Vagina (tissue), 2 donors: ENCODE data around the gene NFATC2. TPM values are rescaled to one million over a fixed set of nuclear protein-coding genes. Genes with fewer than 3 reads are reported as not detected.

Source experiments
- DNase-seq, 2 donors: peaks; one replicate each; pipeline ENCODE4 v3.0.0-alpha.2; 2017; ENCODE audit errors: extremely low spot score in 2 of 2
- H3K27ac ChIP-seq: fragments of 200-600 bp; sonication (generic); one replicate; pipeline ENCODE4 v1.5.1; 2019
- H3K27me3 ChIP-seq: fragments of 200-600 bp; sonication (generic); one replicate; pipeline ENCODE4 v1.5.1; 2019
- H3K36me3 ChIP-seq, 2 donors: fragments of 200-600 bp; sonication (generic); one replicate each; pipeline ENCODE4 v1.5.1; 2017 to 2019
- H3K4me1 ChIP-seq: fragments of 200-600 bp; sonication (generic); one replicate; pipeline ENCODE4 v1.5.1; 2019
- H3K4me3 ChIP-seq, 2 donors: fragments of 200-600 bp; sonication (generic); 1 replicate in 1 of 2; 2 replicates in 1 of 2; pipeline ENCODE4 v1.5.1; 2016 to 2019
- H3K9me3 ChIP-seq: fragments of 200-600 bp; sonication (generic); one replicate; pipeline ENCODE4 v1.5.1; 2019
- CTCF ChIP-seq, 3 experiments: fragments of 450-650 bp in 2 of 3; fragments of 200-600 bp in 1 of 3; sonication (generic) in 1 of 3; IDR thresholded peaks; one replicate each; pipeline ENCODE4 v1.5.1; 2017 to 2019; ENCODE audit warnings: antibody characterized with exemption in 3 of 3, mild to moderate bottlenecking in 2 of 3, moderate library complexity in 2 of 3
- POLR2A ChIP-seq, 2 donors: fragments of 450-650 bp; IDR thresholded peaks; one replicate each; pipeline ENCODE4 v1.6.1; 2017; ENCODE audit warnings: antibody characterized with exemption in 2 of 2, mild to moderate bottlenecking in 2 of 2, moderate library complexity in 2 of 2
- POLR2AphosphoS5 ChIP-seq, 2 donors: sonication (generic); formaldehyde crosslinking; IDR thresholded peaks; one replicate each; pipeline ENCODE4 v1.9.0; 2017; ENCODE audit warnings: antibody characterized with exemption in 2 of 2, mild to moderate bottlenecking in 2 of 2, low read depth in 1 of 2; ENCODE audit not compliant: insufficient read depth in 1 of 2
- intact Hi-C: fragments of 100-400 bp; cut with DNase I; formaldehyde crosslinking; loops from one replicate; pipeline ENCODE4 v1.15.1; 2023
- total RNA-seq: library from RNA; depleted of rRNA; stranded (reverse); fragments of >200 nt; gene quantifications from one replicate; pipeline ENCODE4 v1.2.3, GENCODE V29; 2016

The NFATC2 gene
- total RNA-seq, 1 donor from 2014 or later, result 7.4 TPM

DNA sequence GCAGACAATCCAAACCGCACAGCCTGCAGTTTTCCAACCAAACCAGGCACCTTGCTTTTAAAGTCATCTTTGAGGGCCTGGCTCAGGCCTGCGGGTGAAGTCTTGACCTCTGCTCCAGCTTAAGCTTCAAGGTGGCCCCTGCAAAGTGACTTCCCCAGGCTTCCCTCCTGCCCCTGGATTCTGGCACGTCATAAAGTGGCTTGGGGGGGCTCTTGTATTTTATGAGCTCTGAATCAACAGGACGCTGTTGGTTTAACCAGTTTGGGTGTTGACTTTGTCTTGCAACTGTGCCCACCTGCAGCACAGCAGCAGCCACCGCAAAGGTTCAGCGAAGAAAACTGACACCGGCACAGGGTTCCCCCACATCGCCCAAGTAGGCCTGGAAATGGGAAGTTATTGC, 81.2 kb downstream of the NFATC2 start:
- Histone ChIP-seq H3K36me3 (no peaks in the 10 kb centered on the region), H3K27ac (no peak overlapping the region), H3K4me3 (no peak overlapping the region), H3K4me1 (peaks cover 34% of the 10 kb centered on the region), H3K27me3 (no peaks in the 10 kb centered on the region), H3K9me3 (no peaks in the 10 kb centered on the region)
- DNase-seq, result no peak
- intact Hi-C loops, result loop anchor here (10.0 kb wide), 1 partner anchor 113 kb away; no protein-coding TSS in a partner anchor
- TF ChIP-seq POLR2AphosphoS5 (IDR thresholded peaks at IDR 0.05; ENCODE audit: insufficient read depth in 1 of 2, low read depth in 1 of 2) (no peak), CTCF (IDR thresholded peaks at IDR 0.05) (no peak), POLR2A (IDR thresholded peaks at IDR 0.05) (no peak)

DNA sequence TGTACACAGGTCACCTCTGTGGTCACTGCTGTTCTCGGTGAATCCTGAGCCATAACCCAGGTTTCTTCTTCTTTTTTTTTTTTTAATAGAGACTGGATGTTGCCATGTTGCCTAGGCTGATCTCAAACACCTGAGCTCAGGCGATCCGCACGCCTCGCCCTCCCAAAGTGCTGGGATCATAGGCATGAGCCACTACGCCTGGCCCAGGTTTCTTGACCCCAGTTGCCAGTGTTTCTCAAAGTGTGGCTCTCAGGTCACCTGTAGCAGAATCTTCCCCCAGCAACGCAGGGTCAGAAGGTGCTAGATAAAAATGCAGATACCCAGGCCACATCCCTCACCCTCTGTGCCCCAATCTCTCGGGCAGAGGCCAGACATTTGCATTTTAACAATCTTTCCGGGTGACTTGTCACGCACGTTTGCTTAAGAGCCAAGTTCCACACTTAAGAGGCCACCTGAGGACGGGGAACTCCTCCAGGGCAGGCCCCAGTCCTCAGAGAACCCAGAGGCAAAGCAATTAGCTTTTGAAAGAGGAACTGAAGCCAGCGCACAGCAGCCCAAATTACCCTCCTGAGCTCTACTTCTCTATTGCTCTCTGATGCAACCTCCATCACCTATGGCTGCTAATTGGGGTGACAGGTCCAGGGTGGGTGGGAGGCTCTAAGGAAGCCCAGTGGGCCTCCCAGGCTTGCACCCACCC, 81.8 kb downstream of the NFATC2 start:
- no peak for DNase-seq

GRCh38 chr20:51460163-51460562, 82.4 kb downstream of the NFATC2 start:
- Histone ChIP-seq H3K4me3 (no peak overlapping the region), H3K27me3 (no peaks in the 10 kb centered on the region), H3K36me3 (no peaks in the 10 kb centered on the region), H3K9me3 (no peaks in the 10 kb centered on the region), H3K27ac (no peak overlapping the region), H3K4me1 (peaks cover 39% of the 10 kb centered on the region)
- TF ChIP-seq POLR2A (IDR thresholded peaks at IDR 0.05) (no peak), POLR2AphosphoS5 (IDR thresholded peaks at IDR 0.05; ENCODE audit: insufficient read depth in 1 of 2, low read depth in 1 of 2) (no peak), CTCF (IDR thresholded peaks at IDR 0.05) (no peak)
- intact Hi-C loops, result loop anchor here (10.0 kb wide), 1 partner anchor 115 kb away; no protein-coding TSS in a partner anchor
- no peak for DNase-seq

More for the DNA sequence above, 81.8 kb downstream of the NFATC2 start:
- Histone ChIP-seq H3K9me3 (no peaks in the 10 kb centered on the region), H3K27ac (no peak overlapping the region), H3K36me3 (no peaks in the 10 kb centered on the region), H3K27me3 (no peaks in the 10 kb centered on the region), H3K4me3 (no peak overlapping the region), H3K4me1 (peaks cover 39% of the 10 kb centered on the region)
- intact Hi-C loops, result loop anchor here (10.0 kb wide), 1 partner anchor 114 kb away; no protein-coding TSS in a partner anchor
- no peak for TF ChIP-seq POLR2AphosphoS5 (IDR thresholded peaks at IDR 0.05; ENCODE audit: insufficient read depth in 1 of 2, low read depth in 1 of 2)
- TF ChIP-seq CTCF (IDR thresholded peaks at IDR 0.05), result no peak
- no peak for TF ChIP-seq POLR2A (IDR thresholded peaks at IDR 0.05)

DNA sequence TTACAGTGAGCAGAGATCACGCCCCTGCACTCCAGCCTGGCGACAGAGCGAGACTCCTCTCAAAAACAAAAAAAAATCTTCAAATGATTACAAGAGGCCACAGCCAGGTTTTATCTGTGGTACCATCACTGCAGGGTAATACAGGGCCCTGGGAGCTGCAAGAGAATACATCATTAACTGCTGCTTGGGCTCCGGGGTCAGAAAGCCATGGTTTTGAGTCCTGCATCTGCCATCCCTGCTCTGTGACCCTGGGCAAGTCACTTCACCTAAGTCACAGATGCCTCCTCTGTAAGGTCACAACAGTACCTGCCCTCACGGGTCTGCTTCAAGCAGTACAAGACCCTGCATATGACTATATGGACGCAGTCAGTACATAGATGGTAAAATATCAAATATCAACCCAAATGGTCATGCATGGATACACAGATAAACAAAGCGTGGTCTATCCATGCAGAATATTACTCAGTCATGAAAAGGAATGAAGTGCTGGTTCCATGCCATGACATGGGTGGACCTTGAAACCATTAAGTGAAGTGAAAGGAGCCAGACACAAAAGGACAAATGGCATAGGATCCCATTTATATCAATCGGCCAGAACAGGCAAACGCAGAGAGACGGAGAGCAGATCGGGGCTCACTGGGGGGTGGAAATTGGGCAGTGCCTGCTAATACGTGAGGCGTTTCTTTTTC, 83.6 kb downstream of the NFATC2 start:
- H3K9me3 ChIP-seq, result no peaks in the 10 kb centered on the region
- H3K4me3 ChIP-seq, result no peak overlapping the region
- no peaks in the 10 kb centered on the region for H3K36me3 ChIP-seq
- peak overlapping the region; percentile 91 for H3K27ac ChIP-seq
- H3K4me1 ChIP-seq, result peaks cover 38% of the 10 kb centered on the region
- intact Hi-C loops, result no loop called here
- no peak for DNase-seq
- no peak for TF ChIP-seq CTCF (IDR thresholded peaks at IDR 0.05)
- no peaks in the 10 kb centered on the region for H3K27me3 ChIP-seq

- DNase-seq, result no peak
- Histone ChIP-seq H3K9me3 (no peaks in the 10 kb centered on the region), H3K27ac (peak overlapping the region; percentile 91), H3K4me3 (peak overlapping the region in 1 of 2 donors; percentile 13), H3K36me3 (no peaks in the 10 kb centered on the region), H3K27me3 (no peaks in the 10 kb centered on the region), H3K4me1 (peaks cover 24% of the 10 kb centered on the region)
- intact Hi-C loops, result no loop called here
- no peak for TF ChIP-seq POLR2AphosphoS5 (IDR thresholded peaks at IDR 0.05; ENCODE audit: insufficient read depth in 1 of 2, low read depth in 1 of 2)
- no peak for TF ChIP-seq CTCF (IDR thresholded peaks at IDR 0.05)
- TF ChIP-seq POLR2A (IDR thresholded peaks at IDR 0.05), result no peak
Observed at GRCh38 chr20:51457533-51457932, 85.0 kb downstream of the NFATC2 start.
